ENCODE data around the gene MZB1. TPM values are rescaled to one million over a fixed set of nuclear protein-coding genes. Genes with fewer than 3 reads are reported as not detected.

Gene MZB1
- total RNA-seq, 1 experiment from 2014 or later: 0.24 TPM

GRCh38 chr5:139379626-139380449 lies 9.9 kb downstream of the MZB1 start:
- H3K4me1 ChIP-seq: no peaks in the 10 kb centered on the region
- no peak overlapping the region for H3K27ac ChIP-seq
- H3K27me3 ChIP-seq: no peaks in the 10 kb centered on the region
- H3K9me3 ChIP-seq (replicated peaks): no peaks in the 10 kb centered on the region
- DNase-seq: no peak
- no peaks in the 10 kb centered on the region; the same call in 1 of the 2 replicates for H3K36me3 ChIP-seq
- no peak overlapping the region for H3K4me3 ChIP-seq

DNA sequence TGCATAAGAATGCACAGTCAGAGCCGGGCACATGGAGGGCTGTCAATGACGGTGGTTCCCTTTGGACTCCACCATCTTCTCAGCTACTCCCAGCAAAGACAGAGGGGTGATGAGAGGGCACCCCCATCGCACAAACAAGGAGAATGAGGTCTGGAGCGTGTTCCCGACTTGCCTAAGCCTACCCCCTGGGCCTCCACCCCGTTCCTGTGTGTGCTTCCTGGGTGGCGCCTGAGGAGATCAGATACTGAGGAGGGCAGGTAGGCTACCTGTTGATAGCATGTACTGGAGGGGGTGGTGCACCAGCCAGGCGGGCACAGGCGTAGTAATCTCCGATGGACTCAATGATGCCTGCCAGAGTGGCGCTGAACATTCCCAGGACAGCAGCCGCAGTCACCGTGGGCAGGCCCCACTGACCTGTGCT lies 10.8 kb downstream of the MZB1 start:
- Histone ChIP-seq H3K27me3 (no peaks in the 10 kb centered on the region), H3K36me3 (no peaks in the 10 kb centered on the region; the same call in 1 of the 2 replicates), H3K4me1 (no peaks in the 10 kb centered on the region), H3K27ac (no peak overlapping the region), H3K9me3 (replicated peaks) (no peaks in the 10 kb centered on the region), H3K4me3 (no peak overlapping the region)
- DNase-seq: no peak

- Histone ChIP-seq H3K36me3 (no peaks in the 10 kb centered on the region; the same call in 1 of the 2 replicates), H3K27ac (no peak overlapping the region), H3K9me3 (replicated peaks) (no peaks in the 10 kb centered on the region), H3K4me3 (no peak overlapping the region), H3K4me1 (no peaks in the 10 kb centered on the region), H3K27me3 (no peaks in the 10 kb centered on the region)
- no peak for DNase-seq
Observed at GRCh38 chr5:139378101-139378825, 11.4 kb downstream of the MZB1 start.

GRCh38 chr5:139377226-139377625 lies 12.5 kb downstream of the MZB1 start:
- no peaks in the 10 kb centered on the region; the same call in 1 of the 2 replicates for H3K36me3 ChIP-seq
- no peaks in the 10 kb centered on the region for H3K9me3 ChIP-seq (replicated peaks)
- no peak overlapping the region for H3K27ac ChIP-seq
- H3K4me1 ChIP-seq: no peaks in the 10 kb centered on the region
- H3K4me3 ChIP-seq: no peak overlapping the region
- DNase-seq: no peak
- H3K27me3 ChIP-seq: no peaks in the 10 kb centered on the region

GRCh38 chr5:139376364-139376763 lies 13.3 kb downstream of the MZB1 start:
- Histone ChIP-seq H3K27ac (no peak overlapping the region), H3K27me3 (no peaks in the 10 kb centered on the region), H3K36me3 (peaks cover 7% of the 10 kb centered on the region; the same call in 1 of the 2 replicates), H3K9me3 (replicated peaks) (no peaks in the 10 kb centered on the region), H3K4me1 (no peaks in the 10 kb centered on the region), H3K4me3 (no peak overlapping the region)
- no peak for DNase-seq

DNA sequence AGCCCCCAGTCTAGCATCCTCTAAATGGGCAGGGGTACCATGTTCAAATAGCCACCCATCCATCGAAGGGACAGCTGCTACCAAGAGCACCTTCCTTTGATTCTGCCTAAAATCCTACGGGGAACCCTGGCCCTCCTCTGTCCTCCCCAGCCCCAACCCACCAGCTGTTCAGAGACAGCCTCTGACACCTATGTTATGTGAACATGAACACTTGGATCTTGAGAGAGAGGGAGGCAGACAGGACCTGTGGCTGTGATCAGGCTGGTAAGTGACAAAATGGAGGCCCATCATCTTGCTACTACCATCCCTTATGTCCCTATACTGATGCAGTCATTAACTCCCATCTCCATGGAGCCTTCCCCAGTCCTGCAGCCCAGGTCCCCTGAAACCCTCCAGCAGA lies 14.8 kb downstream of the MZB1 start:
- Histone ChIP-seq H3K36me3 (peaks cover 15% of the 10 kb centered on the region), H3K27ac (no peak overlapping the region), H3K9me3 (replicated peaks) (no peaks in the 10 kb centered on the region), H3K4me1 (no peaks in the 10 kb centered on the region), H3K4me3 (no peak overlapping the region), H3K27me3 (no peaks in the 10 kb centered on the region)
- no peak for DNase-seq

GRCh38 chr5:139371482-139372435 lies 18.0 kb downstream of the MZB1 start:
- Histone ChIP-seq H3K27me3 (no peaks in the 10 kb centered on the region), H3K36me3 (peaks cover 27% of the 10 kb centered on the region)
- DNase-seq: no peak

DNA sequence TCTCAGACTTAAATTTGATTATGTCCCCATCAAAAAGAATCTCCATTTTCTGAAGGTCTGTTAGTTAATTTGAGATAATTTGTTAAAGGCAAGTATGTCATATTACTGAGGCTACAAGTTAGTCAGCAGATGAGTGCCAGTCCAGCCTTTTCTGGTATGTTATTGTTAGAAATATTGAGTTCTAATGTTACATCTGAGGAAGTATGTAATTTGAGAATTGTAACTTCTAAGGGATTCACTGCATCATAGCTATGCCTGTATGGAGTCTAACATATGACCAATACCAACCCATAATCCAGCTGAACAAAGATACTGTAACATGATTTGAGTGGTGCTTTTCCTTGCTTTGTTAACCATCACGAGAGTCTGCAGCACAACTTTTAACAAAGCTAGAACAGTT lies 20.5 kb downstream of the MZB1 start:
- no peak overlapping the region for H3K27ac ChIP-seq
- H3K4me3 ChIP-seq: no peak overlapping the region
- H3K27me3 ChIP-seq: no peaks in the 10 kb centered on the region
- DNase-seq: peak in 1 of 2 experiments; percentile 50
- no peaks in the 10 kb centered on the region for H3K9me3 ChIP-seq (replicated peaks)
- peaks cover 9% of the 10 kb centered on the region for H3K4me1 ChIP-seq
- H3K36me3 ChIP-seq: peaks cover 44% of the 10 kb centered on the region

More at GRCh38 chr5:139371482-139372435, 18.0 kb downstream of the MZB1 start:
- Histone ChIP-seq H3K27ac (no peak overlapping the region), H3K4me1 (peaks cover 9% of the 10 kb centered on the region), H3K9me3 (replicated peaks) (no peaks in the 10 kb centered on the region), H3K4me3 (no peak overlapping the region)

DNA sequence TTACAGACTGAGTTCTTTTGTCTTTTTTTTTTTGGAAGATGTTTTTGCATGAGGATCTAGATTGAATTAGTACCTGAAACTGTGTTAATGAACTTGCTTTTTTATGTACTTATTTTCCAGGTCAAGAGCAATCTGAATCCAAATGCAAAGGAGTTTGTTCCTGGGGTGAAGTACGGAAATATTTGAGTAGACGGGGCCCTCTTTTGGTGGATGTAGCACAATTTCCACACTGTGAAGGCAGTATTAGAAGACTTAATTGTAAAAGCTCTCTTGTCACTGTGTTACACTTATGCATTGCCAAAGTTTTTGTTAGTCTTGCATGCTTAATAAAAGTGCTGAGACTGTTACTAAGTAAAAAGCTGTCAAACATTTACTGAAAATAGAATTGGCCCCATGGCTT lies 21.1 kb downstream of the MZB1 start:
- H3K36me3 ChIP-seq: peaks cover 50% of the 10 kb centered on the region
- DNase-seq: peak in 1 of 2 experiments; percentile 49
- H3K27me3 ChIP-seq: no peaks in the 10 kb centered on the region
- no peak overlapping the region for H3K27ac ChIP-seq
- no peak overlapping the region for H3K4me3 ChIP-seq
- H3K4me1 ChIP-seq: peaks cover 9% of the 10 kb centered on the region
- no peaks in the 10 kb centered on the region for H3K9me3 ChIP-seq (replicated peaks)

- no peak for DNase-seq
- H3K27me3 ChIP-seq: no peaks in the 10 kb centered on the region
- H3K27ac ChIP-seq: no peak overlapping the region
- H3K4me1 ChIP-seq: peaks cover 9% of the 10 kb centered on the region
- H3K4me3 ChIP-seq: no peak overlapping the region
- H3K36me3 ChIP-seq: peaks cover 32% of the 10 kb centered on the region
- H3K9me3 ChIP-seq (replicated peaks): no peaks in the 10 kb centered on the region
Observed at GRCh38 chr5:139364466-139364865, 25.2 kb downstream of the MZB1 start.

DNA sequence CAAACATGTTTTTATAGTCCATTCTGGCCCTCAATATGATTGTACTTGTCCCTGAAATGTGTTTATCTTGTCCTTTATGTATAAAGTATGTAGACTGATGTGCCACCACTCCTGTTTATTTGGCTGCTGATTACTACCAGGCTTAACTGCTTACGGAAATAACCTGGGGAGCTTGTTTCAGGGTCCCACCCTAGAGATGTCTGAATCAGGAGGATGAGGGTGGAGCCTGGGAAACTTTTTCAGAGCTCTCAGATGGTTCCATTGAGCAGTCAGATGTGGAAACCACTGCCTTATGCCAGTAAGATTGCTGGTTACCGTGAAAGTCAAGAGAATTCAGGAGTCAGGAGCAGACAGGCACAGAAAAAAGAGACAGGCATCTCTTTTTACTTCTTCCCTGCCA lies 25.8 kb downstream of the MZB1 start:
- Histone ChIP-seq H3K9me3 (replicated peaks) (no peaks in the 10 kb centered on the region), H3K4me1 (peaks cover 4% of the 10 kb centered on the region), H3K27me3 (no peaks in the 10 kb centered on the region), H3K27ac (no peak overlapping the region), H3K4me3 (no peak overlapping the region), H3K36me3 (peaks cover 32% of the 10 kb centered on the region)
- no peak for DNase-seq

DNA sequence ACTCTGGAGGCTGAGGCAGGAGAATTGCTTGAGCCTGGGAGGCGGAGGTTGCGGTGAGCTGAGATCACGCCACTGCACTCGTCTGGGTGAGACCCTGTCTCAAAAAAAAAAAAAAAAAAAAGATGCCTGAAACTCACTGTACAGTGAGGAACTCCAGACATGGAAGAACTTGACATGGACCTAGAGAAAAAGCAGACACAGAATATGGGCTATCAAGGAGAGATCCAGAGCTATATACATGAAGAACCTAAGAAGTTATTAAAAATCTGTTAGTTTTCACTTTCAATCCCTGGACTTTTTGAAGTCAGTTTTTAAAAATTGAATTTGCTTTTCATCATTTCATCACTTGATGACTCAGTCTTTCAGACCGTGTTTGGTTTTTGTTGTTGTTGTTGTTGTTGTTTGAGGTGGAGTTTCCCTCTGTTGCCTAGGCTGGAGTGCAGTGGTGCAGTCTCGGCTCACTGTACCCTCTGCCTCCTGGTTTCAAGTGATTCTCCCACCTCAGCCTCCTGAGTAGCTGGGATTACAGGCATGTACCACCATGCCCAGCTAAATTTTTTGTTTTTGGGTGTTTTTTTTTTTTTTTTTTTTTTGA lies 27.8 kb downstream of the MZB1 start:
- Histone ChIP-seq H3K4me3 (no peak overlapping the region), H3K4me1 (no peaks in the 10 kb centered on the region), H3K9me3 (replicated peaks) (no peaks in the 10 kb centered on the region), H3K27me3 (no peaks in the 10 kb centered on the region), H3K27ac (no peak overlapping the region), H3K36me3 (peaks cover 29% of the 10 kb centered on the region)
- no peak for DNase-seq

DNA sequence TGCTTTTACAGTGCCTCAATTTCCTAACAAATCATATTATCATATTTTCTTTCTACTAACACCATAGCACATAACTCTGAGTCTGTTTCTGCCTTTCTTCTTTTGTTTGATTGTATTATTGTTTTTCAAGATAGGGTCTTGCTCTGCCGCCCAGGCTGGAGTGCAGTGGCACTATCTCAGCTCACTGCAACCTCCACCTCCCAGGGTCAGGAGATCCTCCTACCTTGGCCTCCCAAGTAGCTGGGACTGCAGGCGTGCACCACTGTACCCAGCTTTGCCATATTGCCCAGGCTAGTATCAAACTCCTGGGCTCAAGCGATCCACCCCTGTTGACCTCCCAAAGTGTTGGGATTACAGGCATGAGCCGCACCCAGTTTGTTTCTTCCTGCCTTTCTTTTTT lies 29.3 kb downstream of the MZB1 start:
- H3K36me3 ChIP-seq: peaks cover 21% of the 10 kb centered on the region

GRCh38 chr5:139358064-139358463 lies 31.6 kb downstream of the MZB1 start:
- Histone ChIP-seq H3K4me3 (no peak overlapping the region), H3K36me3 (peaks cover 5% of the 10 kb centered on the region; the same call in 1 of the 2 replicates), H3K27me3 (no peaks in the 10 kb centered on the region), H3K4me1 (no peaks in the 10 kb centered on the region), H3K9me3 (replicated peaks) (no peaks in the 10 kb centered on the region), H3K27ac (no peak overlapping the region)
- DNase-seq: no peak

More for the DNA sequence above, 29.3 kb downstream of the MZB1 start:
- H3K27me3 ChIP-seq: no peaks in the 10 kb centered on the region
- no peaks in the 10 kb centered on the region for H3K4me1 ChIP-seq
- H3K9me3 ChIP-seq (replicated peaks): no peaks in the 10 kb centered on the region
- H3K27ac ChIP-seq: no peak overlapping the region
- H3K4me3 ChIP-seq: no peak overlapping the region
- no peak for DNase-seq
